HCT116 (cell line): ENCODE results near the gene S100A13. TPM values are rescaled to one million over a fixed set of nuclear protein-coding genes. Genes with fewer than 3 reads are reported as not detected.

Source experiments
- ATAC-seq: fragments of 200-7000 bp; cut with Tn5 transposase; 2 replicates; pipeline ENCODE4 v1.9.1; 2020; ENCODE audit warnings: mild to moderate bottlenecking, moderate library complexity
- BruUV-seq: library from RNA; stranded (reverse); fragments of 400-500 nt; replicated peaks from 2 replicates; lab custom pipeline; 2021; lab: Mats Ljungman, UMichigan
- CTCF ChIA-PET: fragments of 300-600 bp; sonication (Branson Sonifier 250); formaldehyde crosslinking; loops from one replicate; lab custom pipeline; 2021; ENCODE audit warnings: antibody characterized with exemption; lab: Charles Lee
- POLR2A ChIA-PET: fragments of 300-600, 350-600 bp; sonication (Branson Sonifier 250); formaldehyde crosslinking; loops from one replicate; lab custom pipeline; 2021; ENCODE audit warnings: antibody characterized with exemption; lab: Charles Lee
- RAD21 ChIA-PET, 2 experiments: fragments of 300-600 bp; sonication (Branson Sonifier 250); formaldehyde crosslinking; loops; one replicate each; lab custom pipeline; 2023; ENCODE audit warnings: low total read pairs in 2 of 2; ENCODE audit not compliant: uncharacterized antibody in 2 of 2, unreplicated experiment in 2 of 2, low non-redundant PET in 1 of 2; lab: Charles Lee
- DNase-seq: peaks from one replicate; pipeline ENCODE4 v3.0.0-alpha.2; 2010; ENCODE audit warnings: low read depth, low spot score
- H2AFZ ChIP-seq: fragments of 200-600 bp; shearing (Covaris generic), sonication (generic); 2 replicates; pipeline ENCODE4 v1.6.1; 2017; ENCODE audit warnings: low read depth, mixed run types, mixed read lengths, antibody characterized with exemption, low read length; ENCODE audit not compliant: poor library complexity, severe bottlenecking
- H3K27ac ChIP-seq: 2 replicates; pipeline ENCODE4 v1.5.1; 2012; ENCODE audit warnings: low read depth, low read length
- H3K27me3 ChIP-seq: fragments of 200-600 bp; sonication (generic); 2 replicates; pipeline ENCODE4 v1.6.1; 2016; ENCODE audit warnings: mixed run types, low read length, mixed read lengths; ENCODE audit not compliant: insufficient read depth
- H3K36me3 ChIP-seq, 2 experiments: fragments of 200-500 bp in 1 of 2; fragments of 200-600 bp in 1 of 2; sonication (Bioruptor generic) in 1 of 2; sonication (generic) in 1 of 2; 2 replicates each; pipeline versions ENCODE4 v1.5.1 to v1.6.1; 2014 to 2016; ENCODE audit warnings: low read length in 2 of 2, inconsistent platforms in 1 of 2, mixed read lengths in 1 of 2, mixed run types in 1 of 2; ENCODE audit not compliant: insufficient read depth in 2 of 2, control insufficient read depth in 1 of 2
- H3K4me1 ChIP-seq, 2 experiments: fragments of 200-600 bp in 1 of 2; sonication (generic) in 1 of 2; 2 replicates each; pipeline versions ENCODE4 v1.5.1 to v1.6.1; 2012 to 2017; ENCODE audit warnings: low read length in 2 of 2, inconsistent platforms in 1 of 2, mild to moderate bottlenecking in 1 of 2, mixed read lengths in 1 of 2, mixed run types in 1 of 2, moderate library complexity in 1 of 2; ENCODE audit not compliant: insufficient read depth in 2 of 2, control insufficient read depth in 1 of 2
- H3K4me2 ChIP-seq: fragments of 200-600 bp; sonication (generic); 2 replicates; pipeline ENCODE4 v1.6.1; 2017; ENCODE audit warnings: mixed run types, low read length, mixed read lengths
- H3K4me3 ChIP-seq, 2 experiments: fragments of 200-600 bp in 1 of 2; sonication (generic) in 1 of 2; replicated peaks in 1 of 2; 2 replicates each; pipeline ENCODE4 v1.5.1; 2011 to 2016; ENCODE audit warnings: low read length in 2 of 2, control low read depth in 1 of 2, low read depth in 1 of 2, mild to moderate bottlenecking in 1 of 2, mixed read lengths in 1 of 2, mixed run types in 1 of 2
- H3K79me2 ChIP-seq: fragments of 200-600 bp; sonication (generic); 2 replicates; pipeline ENCODE4 v1.6.1; 2017; ENCODE audit warnings: mild to moderate bottlenecking, mixed run types, low read length, moderate library complexity, mixed read lengths; ENCODE audit not compliant: insufficient read depth
- H3K9ac ChIP-seq: fragments of 200-600 bp; sonication (generic); 2 replicates; pipeline ENCODE4 v1.6.1; 2016; ENCODE audit warnings: low read length, mixed read lengths
- H3K9me2 ChIP-seq: fragments of 200-600 bp; sonication (generic), shearing (Covaris generic); 2 replicates; pipeline ENCODE4 v1.6.1; 2017; ENCODE audit warnings: mixed run types, mild to moderate bottlenecking, moderate library complexity; ENCODE audit not compliant: insufficient read depth
- H3K9me3 ChIP-seq, 2 experiments: fragments of 200-500 bp in 1 of 2; fragments of 200-600 bp in 1 of 2; sonication (Bioruptor generic) in 1 of 2; sonication (generic) in 1 of 2; 2 replicates each; pipeline ENCODE4 v1.6.1; 2014 to 2017; ENCODE audit warnings: low read length in 2 of 2, mixed read lengths in 2 of 2, inconsistent platforms in 1 of 2, low read depth in 1 of 2, mild to moderate bottlenecking in 1 of 2, mixed run types in 1 of 2, moderate library complexity in 1 of 2; ENCODE audit not compliant: control insufficient read depth in 1 of 2, insufficient read depth in 1 of 2
- H4K20me1 ChIP-seq: fragments of 200-600 bp; sonication (generic), shearing (Covaris generic); 2 replicates; pipeline ENCODE4 v1.6.1; 2017; ENCODE audit warnings: mixed run types, mild to moderate bottlenecking, moderate library complexity; ENCODE audit not compliant: insufficient read depth
- ATF3 ChIP-seq: IDR thresholded peaks from 2 replicates; pipeline ENCODE4 v1.6.1; 2012
- CBX3 ChIP-seq: IDR thresholded peaks from 2 replicates; pipeline ENCODE4 v1.6.1; 2012; ENCODE audit warnings: low read depth
- CTCF ChIP-seq, 3 experiments: fragments of 200-600 bp in 1 of 3; sonication (generic) in 1 of 3; IDR thresholded peaks in 2 of 3; conservative IDR thresholded peaks in 1 of 3; 2 replicates each; pipeline ENCODE4 v1.5.1; 2012 to 2017; ENCODE audit warnings: low read depth in 2 of 3, low read length in 2 of 3, antibody characterized with exemption in 1 of 3, borderline replicate concordance in 1 of 3, control low read depth in 1 of 3, mild to moderate bottlenecking in 1 of 3, mixed read lengths in 1 of 3, mixed run types in 1 of 3, moderate library complexity in 1 of 3; ENCODE audit not compliant: insufficient read depth in 1 of 3
- EGR1 ChIP-seq: IDR thresholded peaks from 2 replicates; pipeline ENCODE4 v1.6.1; 2012; ENCODE audit warnings: low read depth
- ELF1 ChIP-seq: IDR thresholded peaks from 2 replicates; pipeline ENCODE4 v1.6.1; 2012; ENCODE audit warnings: low read depth, borderline replicate concordance
- EZH2 ChIP-seq: fragments of 200-600 bp; sonication (generic); IDR thresholded peaks from 2 replicates; pipeline ENCODE4 v1.6.1; 2017; ENCODE audit warnings: antibody characterized with exemption, mixed run types
- MAX ChIP-seq: IDR thresholded peaks from 2 replicates; pipeline ENCODE4 v1.6.1; 2012
- POLR2A ChIP-seq: IDR thresholded peaks from 2 replicates; pipeline ENCODE4 v1.7.0; 2011; ENCODE audit warnings: borderline replicate concordance; ENCODE audit not compliant: insufficient read depth, insufficient read length; ENCODE audit errors: extremely low read depth
- POLR2AphosphoS5 ChIP-seq: IDR thresholded peaks from 2 replicates; pipeline ENCODE4 v1.6.1; 2011; ENCODE audit warnings: mild to moderate bottlenecking, low read depth, low read length, moderate library complexity
- RAD21 ChIP-seq: IDR thresholded peaks from 2 replicates; pipeline ENCODE4 v1.6.1; 2012; ENCODE audit warnings: low read depth, mild to moderate bottlenecking
- SIN3A ChIP-seq: IDR thresholded peaks from 2 replicates; pipeline ENCODE4 v1.6.1; 2012; ENCODE audit warnings: low read depth
- SP1 ChIP-seq: IDR thresholded peaks from 2 replicates; pipeline ENCODE4 v1.6.1; 2012; ENCODE audit warnings: low read depth
- SRF ChIP-seq: IDR thresholded peaks from 2 replicates; pipeline ENCODE4 v1.6.1; 2012; ENCODE audit warnings: low read depth
- TCF7L2 ChIP-seq: IDR thresholded peaks from 2 replicates; pipeline ENCODE4 v1.7.0; 2011; ENCODE audit warnings: borderline replicate concordance, inconsistent platforms; ENCODE audit not compliant: insufficient read depth, insufficient read length; ENCODE audit errors: extremely low read depth
- YY1 ChIP-seq: IDR thresholded peaks from 2 replicates; pipeline ENCODE4 v1.6.1; 2011; ENCODE audit warnings: low read length, low read depth, moderate library complexity, mild to moderate bottlenecking; ENCODE audit not compliant: insufficient replicate concordance; ENCODE audit errors: extremely low read depth
- ZFX ChIP-seq: fragments of 450-650 bp; IDR thresholded peaks from 2 replicates; pipeline ENCODE4 v1.6.1; 2017
- ZNF274 ChIP-seq: fragments of 200-500 bp; sonication (Bioruptor generic); IDR thresholded peaks from 2 replicates; pipeline ENCODE4 v1.6.1; 2014; ENCODE audit warnings: mild to moderate bottlenecking, low read depth, low read length, inconsistent platforms
- intact Hi-C: fragments of 100-400 bp; cut with micrococcal nuclease; formaldehyde crosslinking; loops from 2 replicates; pipeline ENCODE4 v1.10.0; 2022
- total RNA-seq: library from RNA; stranded (reverse); gene quantifications from one replicate; pipeline ENCODE4 v1.2.1, GENCODE V29; 2021; ENCODE audit not compliant: unreplicated experiment

The S100A13 gene
- total RNA-seq, 1 experiment from 2014 or later = 143 TPM

GRCh38 chr1:153626477-153626903 is 815 bp downstream of the S100A13 start:
- peaks cover 18 to 33% of the 10 kb centered on the region in 2 experiments for H3K4me1 ChIP-seq
- ChIA-PET CTCF (interaction anchor here (0.9 to 5.7 kb wide), 6 partner anchors 11 to 115 kb away, joined by 3 to 76 read pairs (median 8); partner anchors contain the start of genes S100A14 and S100A16), POLR2A (interaction anchor here (1.1 to 10.5 kb wide), 15 partner anchors 11 to 360 kb away, joined by 3 to 172 read pairs (median 6); partner anchors contain the start of genes RAB13, S100A14, S100A16 and S100A5), RAD21 (interaction anchor here (1.4 to 1.9 kb wide), 5 partner anchors 9 to 59 kb away, joined by 4 to 9 read pairs (median 6); partner anchors contain the start of gene S100A14 (in 1 of the 2))
- peaks cover 15% of the 10 kb centered on the region; the same call in 1 of the 2 replicates for H3K79me2 ChIP-seq
- no peaks in the 10 kb centered on the region for H3K27me3 ChIP-seq
- H3K9me2 ChIP-seq = no peaks in the 10 kb centered on the region
- intact Hi-C loops = loop anchor here (5.0 kb wide), 1 partner anchor 274 kb away; no protein-coding TSS in a partner anchor
- no peak for DNase-seq
- peak overlapping the region; percentile 89 for H3K27ac ChIP-seq
- H3K9me3 ChIP-seq = no peaks in the 10 kb centered on the region
- H4K20me1 ChIP-seq = no peaks in the 10 kb centered on the region
- no peak overlapping the region for H2AFZ ChIP-seq
- BruUV-seq = no TSS peak
- H3K36me3 ChIP-seq = peaks cover 2 to 9% of the 10 kb centered on the region in 2 experiments; a peak in 2 of 4 replicates
- H3K9ac ChIP-seq = peak overlapping the region; percentile 85
- no peak for TF ChIP-seq CBX3
- TF ChIP-seq SP1 = no peak
- TF ChIP-seq POLR2AphosphoS5 = no peak; the same call in 1 of the 2 replicates
- TF ChIP-seq SIN3A = no peak
- no peak for TF ChIP-seq EZH2
- no peak for TF ChIP-seq ELF1
- TF ChIP-seq ZNF274 = no peak
- TF ChIP-seq ZFX = no peak
- TF ChIP-seq MAX = no peak
- TF ChIP-seq SRF = no peak
- no peak for TF ChIP-seq ATF3
- TF ChIP-seq TCF7L2 = no peak
- no peak for TF ChIP-seq EGR1
- no peak for TF ChIP-seq CTCF (IDR thresholded peaks at IDR 0.05 in 2 of 3, conservative IDR thresholded peaks at IDR 0.05 in 1 of 3; ENCODE audit: borderline replicate concordance in 1 of 3, insufficient read depth in 1 of 3, low read depth in 2 of 3, low read length in 2 of 3)
- no peak for TF ChIP-seq POLR2A
- no peak for TF ChIP-seq RAD21
- no peak for TF ChIP-seq YY1
- TF ChIP-seq, all 23 proteins: peak for 0
- Histone ChIP-seq H3K4me3 (peak overlapping the region; percentile 65 to 72), H3K4me2 (peak overlapping the region; percentile 92)
- ATAC-seq = no peak
